GM18511 (cell line): Measurements from ENCODE around the gene ZC3H12C.
"Not testable (repeated sequence)": the region's sequence is repeated elsewhere in the genome, so short reads cannot be mapped to it uniquely, and the experiment has no call there.

Source experiments
- ATAC-seq: cut with Tn5 transposase; IDR thresholded peaks from one replicate; pipeline ENCODE4 v1.9.1; 2021; ENCODE audit warnings: mild to moderate bottlenecking, moderate library complexity; ENCODE audit not compliant: unreplicated experiment

ZC3H12C gene

DNA sequence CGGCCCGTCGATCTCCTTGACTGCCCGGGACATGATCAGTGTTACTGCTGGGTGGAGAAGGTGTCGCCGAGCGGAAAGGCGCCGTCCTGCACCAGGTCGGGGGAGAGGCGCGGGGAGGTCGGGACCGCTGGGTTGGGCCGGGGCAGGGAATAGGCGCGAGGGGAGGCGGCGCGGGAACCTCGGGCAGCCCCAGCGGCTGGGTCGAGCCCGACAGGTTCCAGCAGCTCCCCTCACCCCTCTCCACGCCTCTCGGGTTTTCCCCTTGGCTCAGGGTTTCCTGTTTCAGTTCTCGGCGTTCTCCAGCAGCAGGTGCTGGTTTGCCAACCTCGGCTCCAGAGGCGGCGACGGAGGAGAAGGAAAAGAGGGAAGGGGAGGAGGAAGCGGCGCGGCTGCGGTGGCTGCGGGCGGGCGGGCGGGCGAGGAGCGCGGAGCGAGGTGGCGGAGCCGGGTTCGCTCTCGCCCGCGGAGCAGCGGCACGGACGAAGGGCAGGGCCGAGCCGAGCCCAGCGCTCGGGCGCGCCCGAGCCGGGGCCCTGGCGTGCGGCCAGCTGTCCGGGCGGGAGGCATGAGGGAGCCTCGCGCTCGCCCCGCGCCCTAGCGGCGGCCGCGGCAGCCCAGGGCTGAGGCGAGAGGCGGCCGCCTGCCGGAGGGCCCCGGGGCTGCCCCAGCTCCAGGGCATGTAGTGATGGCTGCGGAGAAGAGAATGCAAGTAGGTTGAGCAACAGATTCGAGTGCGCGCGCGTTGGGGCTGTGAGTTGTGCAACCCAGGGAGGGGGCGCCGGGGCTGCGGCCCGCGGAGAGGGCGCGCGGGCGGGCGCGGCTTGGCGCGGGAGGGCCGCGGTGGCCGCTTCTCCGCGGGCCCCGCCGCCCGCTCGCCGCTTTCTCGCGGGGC, at the start of gene ZC3H12C:
ZC3H12C (plus strand) TSS at position 878 of the 892 bp plus-strand sequence. CDS start 20 bp downstream, outside the sequence.
- ATAC-seq = peak; percentile 72

DNA sequence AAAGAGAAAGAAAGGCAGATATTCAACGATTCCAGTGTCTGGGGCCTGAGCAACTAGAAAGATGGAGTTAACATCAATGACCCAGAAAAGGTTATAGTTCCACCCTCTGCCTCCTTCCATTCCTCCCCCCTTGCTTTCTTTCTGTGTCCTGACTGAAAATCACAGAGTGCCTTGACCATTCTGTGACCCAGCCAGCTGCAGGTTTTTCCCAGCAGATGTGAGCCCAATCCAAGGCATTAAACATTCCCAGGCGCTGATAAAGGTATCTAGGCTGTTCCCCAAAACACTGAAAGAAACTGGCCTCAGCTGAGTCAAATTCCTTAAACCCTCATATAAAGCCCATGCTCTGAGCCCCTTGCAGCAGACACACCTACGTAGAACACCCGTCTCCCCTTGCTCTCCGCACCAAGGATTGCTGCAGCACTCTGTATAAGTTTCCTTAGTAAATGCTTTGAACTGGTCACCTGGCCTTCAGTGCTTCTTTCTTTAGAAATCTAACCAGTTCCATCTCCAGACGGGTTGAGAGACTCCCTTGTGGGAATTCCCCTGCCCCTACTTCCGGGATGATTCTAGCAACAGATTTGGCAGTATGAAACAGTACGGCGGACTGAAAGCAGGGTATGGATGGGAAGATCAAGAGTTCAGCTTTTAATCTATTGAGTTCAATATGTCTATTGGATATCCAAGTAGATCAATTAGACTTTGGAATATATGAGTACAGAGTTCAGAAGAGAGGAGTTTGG, 48.8 kb upstream of the ZC3H12C start:
- no peak for ATAC-seq

DNA sequence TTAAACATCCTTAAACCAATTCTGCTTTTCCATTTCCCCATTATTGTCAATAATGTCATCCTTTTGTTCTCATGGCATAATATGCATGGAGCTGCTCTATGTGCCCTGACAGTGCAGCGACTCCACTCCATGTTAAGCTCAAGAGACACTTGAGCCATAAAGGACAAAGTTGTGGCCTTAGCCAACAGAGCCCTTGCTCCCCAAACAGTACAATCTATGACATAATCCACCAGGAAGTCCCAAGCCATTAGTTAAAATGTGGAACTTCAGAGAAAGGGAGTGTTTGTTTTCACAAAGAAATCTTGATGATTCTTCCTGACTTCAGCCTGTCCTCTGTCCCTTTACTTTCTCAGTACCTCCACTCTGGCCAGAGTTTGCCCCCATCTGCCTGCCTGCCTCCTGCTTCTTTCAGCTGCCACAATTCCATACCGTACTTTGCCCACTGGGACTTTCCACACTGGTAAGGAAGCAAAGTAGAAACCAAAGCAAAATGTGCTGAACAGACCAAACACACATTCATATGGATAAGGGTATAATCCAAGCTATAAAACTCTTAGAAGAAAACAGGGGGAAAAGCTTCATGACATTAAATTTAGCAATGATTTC, 46.3 kb upstream of the ZC3H12C start:
- ATAC-seq = no peak

DNA sequence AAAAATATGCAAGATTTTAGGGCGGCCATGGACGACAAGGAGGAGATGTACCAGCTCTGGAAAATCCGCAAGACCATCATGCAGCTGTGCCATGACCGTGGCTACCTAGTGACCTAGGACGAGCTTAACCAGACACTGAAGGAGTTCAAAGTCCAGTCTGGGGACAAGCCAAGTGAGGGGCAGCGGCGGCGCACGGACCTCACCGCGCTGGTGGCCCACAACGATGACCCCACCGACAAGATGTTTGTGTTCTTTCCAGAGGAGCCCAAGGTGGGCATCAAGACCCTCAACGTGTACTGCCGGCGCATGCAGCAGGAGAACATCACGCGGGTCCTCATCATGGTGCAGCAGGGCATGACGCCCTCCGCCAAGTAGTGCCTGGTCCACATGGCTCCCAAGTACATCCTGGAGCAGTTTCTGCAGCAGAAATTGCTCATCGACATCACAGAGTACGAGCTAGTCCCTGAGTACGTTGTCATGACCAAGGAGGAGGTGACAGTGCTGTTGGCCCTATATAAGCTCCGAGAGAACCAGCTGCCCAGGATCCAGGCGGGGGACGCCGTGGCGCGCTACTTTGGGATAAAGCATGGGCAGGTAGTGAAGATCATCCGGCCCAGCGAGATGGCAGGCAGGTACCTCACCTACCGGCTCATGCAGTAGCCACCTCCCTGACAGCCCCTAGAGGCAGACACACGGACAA, 43.5 kb upstream of the ZC3H12C start:
- no peak for ATAC-seq

DNA sequence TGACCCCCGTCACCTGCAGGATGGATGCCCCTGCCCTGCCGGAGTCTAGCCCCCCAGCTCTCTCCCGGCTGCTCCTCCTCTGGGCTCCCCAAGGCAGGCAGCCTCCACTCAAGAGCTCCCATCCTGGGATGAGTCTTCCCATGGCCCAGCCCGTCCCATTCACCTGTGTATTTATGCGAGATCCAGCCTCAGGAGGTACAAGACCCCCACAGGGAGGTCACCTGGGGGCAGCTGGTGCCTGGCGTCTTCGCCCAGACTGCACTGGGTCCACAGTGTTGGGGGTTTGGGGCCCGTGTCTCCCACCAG, 43.0 kb upstream of the ZC3H12C start:
- no peak for ATAC-seq

DNA sequence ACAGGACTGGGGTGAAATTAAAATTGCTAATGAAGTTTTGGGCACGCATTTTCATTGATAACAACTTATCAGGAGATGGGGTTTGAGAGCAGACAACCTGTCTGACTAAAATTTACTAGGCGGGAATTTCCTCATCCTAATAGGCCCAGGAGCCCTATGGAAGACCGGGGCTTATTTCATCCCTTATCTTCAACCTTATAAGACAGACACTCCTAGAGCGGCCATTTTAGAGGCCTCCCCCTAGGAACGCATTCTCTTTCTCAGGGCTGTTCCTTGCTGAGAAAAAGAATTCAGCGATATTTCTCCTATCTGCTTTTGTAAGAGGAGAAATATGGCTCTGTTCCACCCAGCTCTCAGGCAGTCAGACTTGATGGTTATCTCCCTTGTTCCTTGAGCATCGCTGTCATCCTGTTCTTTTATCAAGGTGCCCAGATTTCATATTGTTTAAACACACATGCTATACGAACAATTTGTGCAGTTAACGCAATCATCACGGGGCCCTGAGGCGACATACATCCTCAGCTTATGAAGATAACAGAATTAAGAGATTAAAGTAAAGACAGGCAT, 39.3 kb upstream of the ZC3H12C start:
- ATAC-seq = no peak

DNA sequence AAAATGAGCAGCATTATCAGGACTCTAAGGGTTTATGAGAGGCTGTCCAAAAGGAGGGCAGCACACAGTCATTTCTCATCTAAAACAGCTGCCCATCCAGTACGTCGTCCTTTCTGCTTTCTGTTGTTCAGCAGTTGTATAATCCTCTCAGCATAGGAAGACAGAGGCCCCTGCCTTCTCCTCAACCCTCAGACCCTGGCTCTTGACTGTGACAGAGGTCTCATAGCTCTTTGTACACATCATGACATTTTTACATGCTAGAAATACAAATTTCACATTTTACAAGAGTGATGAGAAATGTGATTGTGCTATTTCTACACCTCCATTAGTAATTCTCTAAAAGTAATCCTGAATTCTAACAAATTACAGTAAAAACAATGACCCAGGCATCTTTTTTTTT, 36.2 kb upstream of the ZC3H12C start:
- no peak for ATAC-seq

DNA sequence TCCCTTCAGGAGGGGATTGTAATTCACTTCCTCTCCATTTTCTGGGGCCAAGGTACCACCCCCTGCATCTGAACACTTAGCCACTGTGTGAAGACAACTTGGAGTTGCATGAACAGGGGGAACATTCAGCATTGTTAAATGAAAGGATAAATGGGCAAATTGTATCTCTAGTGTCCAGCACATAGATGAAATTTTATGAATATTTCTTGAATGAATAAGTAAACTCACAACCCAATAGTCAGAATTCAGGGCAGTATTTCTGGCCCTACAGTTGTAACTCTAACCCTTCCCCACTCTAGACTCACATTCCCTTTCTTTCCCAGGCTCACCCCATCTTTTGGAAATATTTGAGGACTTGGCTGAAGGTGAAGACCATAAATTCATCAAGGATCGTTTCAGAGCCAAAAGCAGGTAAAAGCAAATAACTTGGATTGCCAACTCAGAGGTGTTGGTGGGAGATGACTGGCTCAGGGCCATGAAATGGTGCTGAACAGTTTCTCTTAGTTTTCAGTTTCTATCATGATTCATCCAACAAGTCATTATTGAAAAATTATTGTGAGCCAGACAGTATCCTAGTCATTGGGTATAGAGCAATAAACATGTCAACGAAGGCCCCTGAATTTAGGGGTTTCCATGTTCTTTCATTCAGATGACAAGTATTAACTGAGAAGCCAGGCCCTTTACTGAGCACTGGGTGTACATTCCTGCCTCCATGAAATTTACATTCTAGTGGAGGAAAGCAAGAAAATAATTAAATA, 33.3 kb upstream of the ZC3H12C start:
- ATAC-seq = no peak

DNA sequence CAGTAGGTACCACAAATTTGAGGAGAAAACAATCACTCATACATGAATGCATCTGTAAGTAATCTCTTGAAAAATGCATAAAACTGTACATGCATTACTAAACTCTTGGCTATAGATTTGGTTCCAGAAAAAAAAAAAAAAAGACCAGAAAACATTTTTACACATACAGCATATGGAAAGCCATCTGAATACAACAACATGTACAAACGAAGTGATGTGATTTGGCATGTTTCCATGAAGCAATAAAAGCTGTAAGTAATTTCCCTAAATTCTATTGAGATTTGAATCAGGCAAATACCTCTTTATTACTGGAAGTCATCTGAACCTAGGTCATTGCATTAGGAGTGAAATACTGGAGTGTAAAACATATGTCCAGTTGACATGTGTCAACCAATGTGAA, 31.9 kb upstream of the ZC3H12C start:
- ATAC-seq = no peak

DNA sequence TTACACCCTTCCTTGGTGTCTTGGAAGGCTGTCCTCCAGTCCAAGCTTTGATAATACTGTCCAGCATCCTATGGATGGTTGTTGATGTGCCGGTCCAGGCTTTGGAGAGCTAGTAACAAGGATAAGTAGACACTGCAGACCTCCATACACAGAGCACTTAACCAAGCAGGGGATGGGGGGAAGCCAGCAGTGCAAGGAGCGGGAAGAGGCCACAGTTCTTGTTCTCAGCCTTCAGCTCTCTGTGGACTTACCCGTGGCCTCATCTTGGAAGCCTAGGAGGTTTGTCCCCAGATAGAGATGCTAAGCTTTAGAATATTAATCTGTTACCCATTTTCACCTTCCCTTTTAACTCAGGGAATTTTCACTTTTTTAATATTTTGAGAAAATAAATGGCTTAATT, 30.9 kb upstream of the ZC3H12C start:
- ATAC-seq = no peak

DNA sequence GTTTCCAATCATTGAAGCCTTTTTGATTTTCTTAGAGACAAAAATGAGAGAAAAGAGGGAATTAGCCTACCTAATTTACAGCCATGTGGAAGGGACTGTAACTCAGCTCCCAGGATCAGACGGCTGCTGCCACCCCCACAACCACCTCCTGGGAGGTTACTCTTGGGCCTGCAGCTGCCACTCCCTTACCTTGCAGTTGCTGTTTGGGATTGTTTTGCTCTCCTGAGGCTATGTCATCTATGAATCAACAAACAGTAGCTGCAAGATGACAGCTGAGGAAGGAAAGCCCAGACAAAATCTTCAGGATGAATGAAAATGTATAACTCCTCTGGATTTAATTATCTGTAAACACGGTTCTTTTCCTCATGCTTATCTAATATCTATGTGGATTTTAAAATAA, 28.0 kb upstream of the ZC3H12C start:
- no peak for ATAC-seq

DNA sequence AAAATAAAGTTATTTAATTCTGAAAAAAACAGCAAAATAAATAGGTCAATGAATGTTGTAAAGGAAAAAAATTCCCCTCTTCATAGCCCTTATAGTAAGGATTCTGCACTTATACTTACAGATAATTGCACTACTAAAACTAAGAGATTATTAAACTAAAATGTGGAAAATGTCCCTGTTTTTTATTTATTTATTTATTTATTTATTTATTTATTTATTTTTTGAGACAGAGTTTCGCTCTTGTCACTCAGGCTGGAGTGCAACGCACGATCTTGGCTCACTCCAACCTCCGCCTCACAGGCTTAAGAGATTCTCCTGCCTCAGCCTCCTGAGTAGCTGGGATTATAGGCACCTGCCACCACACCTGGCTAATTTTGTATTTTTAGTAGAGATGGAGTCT, 25.2 kb upstream of the ZC3H12C start:
- not testable (repeated sequence) for ATAC-seq

DNA sequence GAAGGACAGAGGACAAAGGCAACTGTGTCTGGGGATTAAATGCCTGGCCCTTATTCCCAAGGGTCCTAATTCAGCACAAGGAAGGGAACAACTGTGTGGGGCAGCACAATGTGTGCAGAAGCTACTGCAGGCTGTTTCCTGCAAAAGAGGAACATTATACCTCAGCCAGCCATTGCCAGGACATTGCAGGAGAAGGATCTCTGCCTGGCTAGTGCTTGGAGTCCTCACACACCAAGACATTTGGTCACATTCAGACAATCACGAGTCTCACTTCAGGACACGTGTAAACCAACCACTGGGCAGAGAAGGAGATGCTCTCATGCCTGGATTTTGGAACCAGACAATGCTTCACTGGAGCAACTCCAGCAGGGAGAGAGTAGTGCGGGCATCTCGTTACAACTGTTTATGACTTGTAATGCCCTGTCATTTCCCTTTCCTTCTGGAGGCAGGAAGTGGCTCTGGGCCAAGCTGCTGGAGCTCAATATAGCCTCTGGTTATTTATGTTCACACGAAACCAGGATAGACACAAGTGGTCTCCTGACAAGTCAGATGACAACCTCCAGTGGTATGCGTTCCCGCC, 23.9 kb upstream of the ZC3H12C start:
- peak; percentile 60 for ATAC-seq

DNA sequence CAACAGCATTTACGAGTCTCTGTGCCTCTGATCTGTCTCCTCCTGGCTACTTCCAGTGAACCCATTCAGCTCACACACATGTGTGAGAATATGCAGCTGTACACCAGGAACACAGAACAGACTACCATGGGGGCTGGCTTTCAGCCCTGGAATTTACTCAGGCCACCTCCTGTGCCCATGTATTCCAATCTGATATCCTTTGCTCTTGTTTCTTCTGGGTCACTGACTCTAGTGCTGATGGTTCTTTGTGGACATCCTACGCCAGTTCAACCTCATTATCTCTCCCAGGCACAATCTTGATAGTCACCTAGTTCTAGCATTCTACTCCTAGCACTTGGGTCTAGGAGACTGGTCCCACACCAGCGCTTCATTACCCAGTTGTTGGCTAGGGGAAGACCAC, 23.0 kb upstream of the ZC3H12C start:
- no peak for ATAC-seq

DNA sequence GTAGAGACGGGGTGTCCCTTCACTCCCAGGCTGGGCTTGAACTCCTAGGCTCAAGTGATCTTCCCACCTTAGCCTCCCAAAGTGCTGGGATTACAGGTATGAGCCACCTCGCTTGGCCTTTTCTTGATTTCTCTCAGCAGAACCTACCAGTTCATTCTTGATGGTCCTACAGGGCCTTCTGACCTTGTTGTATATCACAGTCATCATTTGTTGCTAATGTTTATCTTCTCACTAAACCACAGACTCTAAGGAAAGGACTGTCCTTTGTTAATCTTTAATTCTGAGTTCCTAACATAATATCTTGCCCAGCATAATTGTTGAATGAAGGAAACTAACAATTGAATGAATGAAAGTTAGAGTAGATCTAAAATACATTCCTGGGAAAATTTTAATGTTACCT, 22.0 kb upstream of the ZC3H12C start:
- peak; percentile 63 for ATAC-seq

DNA sequence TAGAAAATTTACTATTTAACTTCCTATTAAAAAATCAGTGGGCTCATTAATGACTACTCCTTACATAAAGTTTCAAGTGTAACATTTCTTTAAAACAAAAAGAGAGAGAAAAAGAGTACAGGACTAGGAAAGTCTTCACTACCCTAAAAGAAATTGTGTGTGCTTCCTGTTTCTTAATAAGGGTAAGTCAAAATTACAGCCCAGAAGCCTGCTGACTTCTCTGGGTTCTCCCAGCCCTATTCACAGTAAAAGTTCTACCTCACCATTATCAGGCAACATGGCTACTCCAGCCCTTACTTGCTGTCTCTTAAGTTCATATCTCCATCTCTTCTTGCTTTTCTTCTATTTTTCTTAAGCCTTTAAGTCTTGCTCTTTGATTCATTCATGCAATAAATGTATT, 20.3 kb upstream of the ZC3H12C start:
- no peak for ATAC-seq

DNA sequence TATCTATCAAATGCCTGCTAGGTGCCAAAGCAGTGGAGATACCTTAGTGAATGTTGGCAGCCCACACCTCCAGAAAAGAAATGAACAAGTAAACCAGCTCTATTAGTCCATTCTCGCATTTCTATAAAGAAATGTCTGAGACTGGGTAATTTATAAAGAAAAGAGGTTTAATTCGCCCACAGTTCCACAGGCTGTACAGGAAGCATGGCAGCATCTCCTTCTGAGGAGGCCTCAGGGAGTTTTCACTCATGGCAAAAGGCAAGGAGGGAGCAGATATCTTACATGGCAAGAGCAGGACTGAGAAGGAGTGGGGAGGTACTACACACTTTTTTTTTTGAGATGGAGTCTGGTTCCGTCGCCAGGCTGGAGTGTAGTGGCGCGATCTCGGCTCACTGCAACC, 18.7 kb upstream of the ZC3H12C start:
- no peak for ATAC-seq

DNA sequence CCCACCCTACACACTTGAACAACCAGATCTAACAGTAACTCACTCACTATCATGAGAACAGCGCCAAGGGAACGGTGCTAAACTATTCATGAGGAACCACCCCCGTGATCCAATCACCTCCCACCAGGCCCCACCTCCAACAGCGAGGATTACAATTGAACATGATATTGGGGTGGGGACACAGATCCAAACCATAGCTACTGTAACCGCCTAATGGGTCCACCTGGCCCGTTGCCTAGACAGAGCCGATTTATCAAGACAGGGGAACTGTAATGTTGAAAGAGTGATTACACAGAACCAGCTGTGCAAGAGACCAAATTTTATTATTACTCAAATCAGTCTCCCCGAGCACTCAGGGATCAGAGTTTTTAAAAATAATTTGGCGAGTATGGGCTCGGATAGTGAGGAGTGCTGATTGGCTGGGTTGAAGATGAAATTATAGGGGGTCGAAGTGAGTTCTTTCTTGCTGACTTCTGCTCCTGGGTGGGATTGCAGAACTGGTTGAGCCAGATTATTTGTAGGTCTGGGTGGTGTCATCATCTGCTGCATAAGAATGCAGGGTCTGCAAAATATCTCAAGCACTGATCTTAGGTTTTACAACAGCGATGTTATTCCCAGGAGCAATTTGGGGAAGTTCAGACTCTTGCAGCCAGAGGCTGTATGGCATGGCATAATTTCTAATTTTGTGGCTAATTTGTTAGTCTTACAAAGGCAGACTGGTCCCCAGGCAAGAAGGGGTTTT, 17.9 kb upstream of the ZC3H12C start:
- no peak for ATAC-seq

DNA sequence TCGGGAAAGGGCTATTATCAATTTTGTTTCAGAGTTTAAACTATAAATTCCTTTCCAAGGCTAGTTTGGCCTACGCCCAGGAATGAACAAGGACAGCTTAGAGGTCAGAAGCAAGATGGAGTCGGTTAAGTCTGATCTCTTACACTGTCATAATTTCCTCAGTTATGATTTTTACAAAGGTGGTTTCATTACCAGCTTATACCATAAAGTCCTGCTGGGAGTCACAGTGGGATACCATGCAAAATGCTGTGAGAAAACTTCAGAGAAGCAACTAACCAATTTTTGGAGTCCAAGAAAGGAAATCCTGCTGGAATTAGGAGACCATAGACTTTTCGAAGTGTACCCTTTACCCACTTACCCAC, 17.4 kb upstream of the ZC3H12C start:
- ATAC-seq = no peak
